GM23248 (cell line): ENCODE results near the gene TRAF5. TPM values are rescaled to one million over a fixed set of nuclear protein-coding genes. Genes with fewer than 3 reads are reported as not detected.

ENCODE experiments used
- DNase-seq: peaks from one replicate; pipeline ENCODE4 v3.0.0-alpha.2; 2015
- H2AFZ ChIP-seq: fragments of 200-600 bp; sonication (generic); 2 replicates; pipeline ENCODE4 v1.6.1; 2016; ENCODE audit warnings: antibody characterized with exemption
- H3F3A ChIP-seq: fragments of 200-600 bp; sonication (generic); 2 replicates; pipeline ENCODE4 v1.6.1; 2016; ENCODE audit warnings: mild to moderate bottlenecking, antibody characterized with exemption, mixed run types; ENCODE audit not compliant: insufficient read depth
- H3K27ac ChIP-seq: fragments of 200-600 bp; sonication (generic); 2 replicates; pipeline ENCODE4 v1.5.1; 2016; ENCODE audit warnings: mild to moderate bottlenecking
- H3K27me3 ChIP-seq: fragments of 200-600 bp; sonication (generic); replicated peaks from 2 replicates; pipeline ENCODE4 v1.6.1; 2016; ENCODE audit warnings: mild to moderate bottlenecking; ENCODE audit not compliant: insufficient read depth
- H3K36me3 ChIP-seq: fragments of 200-600 bp; sonication (generic); 2 replicates; pipeline ENCODE4 v1.6.1; 2016; ENCODE audit warnings: low read depth, mild to moderate bottlenecking
- H3K4me1 ChIP-seq: fragments of 200-600 bp; sonication (generic); 2 replicates; pipeline ENCODE4 v1.6.1; 2016; ENCODE audit warnings: mild to moderate bottlenecking; ENCODE audit not compliant: insufficient read depth
- H3K4me2 ChIP-seq: fragments of 200-600 bp; sonication (generic); one replicate; pipeline ENCODE4 v1.6.1; 2016; ENCODE audit warnings: mild to moderate bottlenecking; ENCODE audit not compliant: unreplicated experiment
- H3K4me3 ChIP-seq: fragments of 200-600 bp; sonication (generic); 2 replicates; pipeline ENCODE4 v1.5.1; 2016; ENCODE audit warnings: mild to moderate bottlenecking
- H3K79me2 ChIP-seq: fragments of 200-600 bp; sonication (generic); 2 replicates; pipeline ENCODE4 v1.6.1; 2016; ENCODE audit warnings: mild to moderate bottlenecking; ENCODE audit not compliant: insufficient read depth
- H3K9ac ChIP-seq: fragments of 200-600 bp; sonication (generic); 2 replicates; pipeline ENCODE4 v1.6.1; 2016; ENCODE audit warnings: mild to moderate bottlenecking
- H3K9me2 ChIP-seq: fragments of 200-600 bp; sonication (generic); 2 replicates; pipeline ENCODE4 v1.6.1; 2016; ENCODE audit warnings: mixed run types, mild to moderate bottlenecking, moderate library complexity; ENCODE audit not compliant: insufficient read depth
- H3K9me3 ChIP-seq: fragments of 200-600 bp; sonication (generic); one replicate; pipeline ENCODE4 v1.6.1; 2017; ENCODE audit warnings: low read depth
- H4K20me1 ChIP-seq: fragments of 200-600 bp; sonication (generic); 2 replicates; pipeline ENCODE4 v1.6.0; 2016; ENCODE audit not compliant: insufficient read depth
- EZH2 ChIP-seq: fragments of 200-600 bp; sonication (generic); IDR thresholded peaks from 2 replicates; pipeline ENCODE4 v1.6.1; 2018; ENCODE audit warnings: antibody characterized with exemption, mild to moderate bottlenecking; ENCODE audit not compliant: insufficient read depth, poor library complexity, severe bottlenecking
- EZH2phosphoT487 ChIP-seq: fragments of 200-600 bp; sonication (generic); IDR thresholded peaks from 2 replicates; pipeline ENCODE4 v1.6.1; 2018; ENCODE audit warnings: antibody characterized with exemption, moderate library complexity, mild to moderate bottlenecking, low read depth; ENCODE audit not compliant: insufficient read depth
- WGBS, 2 experiments: methylation state at CpG; one replicate each; pipeline ENCODE4 v1.1.6; 2015 to 2017; ENCODE audit warnings: low lambda C conversion rate in 2 of 2, low coverage in 1 of 2; ENCODE audit errors: missing lambda C conversion rate in 2 of 2; 5-methylcytosine and 5-hydroxymethylcytosine counted together
- in situ Hi-C: fragments of 300-500 bp; cut with MboI; formaldehyde crosslinking; loops from 2 replicates; pipeline ENCODE4 v1.15.0; 2020
- polyA plus RNA-seq: library from polyadenylated mRNA; unstranded; fragments of >200 nt; fragmentation: Nextera tagmentation; extraction: Ambion mirVana; gene quantifications from 2 replicates; pipeline ENCODE4 v1.2.1, GENCODE V29; 2016
- total RNA-seq: library from RNA; depleted of rRNA; stranded (reverse); fragments of >200 nt; shearing (Covaris generic); gene quantifications from 2 replicates; pipeline ENCODE4 v1.2.3, GENCODE V29; 2014

TRAF5 gene
- total and polyA plus RNA-seq, 2 experiments from 2014 or later: 5.7 to 7.7 TPM

DNA sequence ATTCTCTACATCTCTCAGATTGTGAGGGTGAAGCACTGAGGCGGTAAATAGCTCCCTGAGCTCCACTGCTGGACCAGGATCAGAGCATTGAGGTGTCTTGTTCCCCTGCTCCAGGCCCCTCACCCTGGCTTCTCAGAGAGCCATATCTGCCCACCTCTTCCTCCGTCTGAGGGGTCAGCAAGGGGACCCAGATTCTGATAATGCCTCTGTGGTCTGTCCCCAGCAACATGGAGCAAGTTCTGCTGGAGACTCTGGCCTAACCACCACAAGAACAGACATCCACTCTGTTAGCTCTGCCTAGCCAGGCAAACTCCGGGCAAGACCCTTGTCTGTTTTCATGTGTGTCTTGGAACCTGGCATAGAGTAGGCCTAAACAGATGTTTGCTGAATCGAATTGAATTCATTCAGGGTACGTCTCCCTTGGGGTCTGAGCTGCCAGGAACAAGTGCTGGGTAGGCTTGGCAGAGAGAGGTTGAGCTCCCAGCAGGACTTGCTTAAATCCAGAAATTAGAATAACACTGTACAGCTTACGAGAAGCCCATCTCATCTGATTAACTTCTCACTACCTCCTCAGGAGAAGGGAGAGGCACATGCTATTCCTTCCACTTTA, 2.3 kb downstream of the TRAF5 start:
- H3K4me3 ChIP-seq: no peak overlapping the region
- no peak overlapping the region for H3K4me2 ChIP-seq
- H3K27me3 ChIP-seq: no peaks in the 10 kb centered on the region
- no peak overlapping the region for H3K27ac ChIP-seq
- peaks cover 14% of the 10 kb centered on the region; the same call in 1 of the 2 replicates for H3K4me1 ChIP-seq
- in situ Hi-C loops: loop anchor here (10.0 kb wide), 1 partner anchor 326 kb away; no protein-coding TSS in a partner anchor
- DNase-seq: no peak
- H2AFZ ChIP-seq: no peak overlapping the region
- peaks cover 14% of the 10 kb centered on the region; the same call in 1 of the 2 replicates for H3F3A ChIP-seq
- no peaks in the 10 kb centered on the region for H3K9me3 ChIP-seq
- H3K36me3 ChIP-seq: no peaks in the 10 kb centered on the region
- H3K9ac ChIP-seq: no peak overlapping the region
- no peaks in the 10 kb centered on the region for H3K9me2 ChIP-seq
- no peaks in the 10 kb centered on the region for H4K20me1 ChIP-seq
- TF ChIP-seq EZH2phosphoT487: no peak
- TF ChIP-seq EZH2: no peak
- 78 to 79% methylated on average over 6 of the region's 6 CpGs for WGBS, 2 experiments
- peaks cover 36% of the 10 kb centered on the region for H3K79me2 ChIP-seq

- Histone ChIP-seq H3K9me3 (no peaks in the 10 kb centered on the region), H3K4me2 (no peak overlapping the region), H3K4me3 (no peak overlapping the region), H3K9me2 (no peaks in the 10 kb centered on the region), H4K20me1 (no peaks in the 10 kb centered on the region), H3F3A (peaks cover 14% of the 10 kb centered on the region; the same call in 1 of the 2 replicates), H3K9ac (no peak overlapping the region), H3K27me3 (no peaks in the 10 kb centered on the region), H2AFZ (no peak overlapping the region), H3K36me3 (no peaks in the 10 kb centered on the region), H3K79me2 (peaks cover 43% of the 10 kb centered on the region), H3K27ac (no peak overlapping the region), H3K4me1 (peaks cover 16% of the 10 kb centered on the region; the same call in 1 of the 2 replicates)
- WGBS, 2 experiments: 87 to 95% methylated on average over 4 of the region's 4 CpGs
- in situ Hi-C loops: loop anchor here (10.0 kb wide), 1 partner anchor 325 kb away; no protein-coding TSS in a partner anchor
- no peak for DNase-seq
- TF ChIP-seq EZH2phosphoT487 (no peak), EZH2 (no peak)
Measured at GRCh38 chr1:211329764-211330201, 3.1 kb downstream of the TRAF5 start.

DNA sequence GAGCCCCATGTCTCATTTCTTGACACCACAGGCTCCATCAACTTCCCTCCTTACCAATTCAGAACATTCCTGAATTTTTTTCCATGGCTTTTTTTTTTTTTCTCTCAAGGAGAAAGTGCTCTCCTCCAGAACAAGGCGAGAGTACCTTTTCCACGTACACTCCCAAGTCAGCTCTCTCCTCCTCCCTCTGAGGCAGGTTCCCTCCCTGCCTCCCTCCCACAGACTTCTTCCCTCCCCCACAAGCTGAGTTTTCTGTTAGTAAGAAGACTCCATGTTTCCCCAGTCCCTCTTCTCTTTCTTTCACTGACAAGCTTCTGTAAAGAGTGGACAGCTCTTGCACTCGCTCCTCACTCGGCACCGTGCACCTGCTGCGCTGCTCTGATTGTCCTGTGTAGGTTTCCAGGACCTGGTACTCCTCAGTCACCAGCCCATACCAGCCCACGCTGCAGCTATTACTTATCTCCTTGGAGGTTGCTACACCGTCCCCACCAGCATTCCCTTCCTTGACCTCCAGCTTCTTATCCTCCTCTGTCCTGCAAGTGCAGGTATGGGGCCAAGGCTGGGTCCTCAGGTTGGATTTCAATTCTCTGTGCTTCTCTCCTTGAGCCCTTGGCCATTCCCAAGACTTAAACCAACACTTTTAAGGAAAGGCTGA, 3.8 kb downstream of the TRAF5 start:
- Histone ChIP-seq H3K27me3 (no peaks in the 10 kb centered on the region), H3K4me1 (peaks cover 19% of the 10 kb centered on the region; the same call in 1 of the 2 replicates), H2AFZ (no peak overlapping the region), H3K9me3 (no peaks in the 10 kb centered on the region), H3K79me2 (peaks cover 47% of the 10 kb centered on the region), H4K20me1 (no peaks in the 10 kb centered on the region), H3K4me3 (no peak overlapping the region), H3K9ac (no peak overlapping the region), H3K9me2 (no peaks in the 10 kb centered on the region), H3K4me2 (no peak overlapping the region), H3K36me3 (no peaks in the 10 kb centered on the region), H3F3A (peaks cover 14% of the 10 kb centered on the region; the same call in 1 of the 2 replicates), H3K27ac (no peak overlapping the region)
- no peak for TF ChIP-seq EZH2
- TF ChIP-seq EZH2phosphoT487: no peak
- no peak for DNase-seq
- in situ Hi-C loops: no loop called here
- 96 to 100% methylated on average over 8 of the region's 8 CpGs for WGBS, 2 experiments

DNA sequence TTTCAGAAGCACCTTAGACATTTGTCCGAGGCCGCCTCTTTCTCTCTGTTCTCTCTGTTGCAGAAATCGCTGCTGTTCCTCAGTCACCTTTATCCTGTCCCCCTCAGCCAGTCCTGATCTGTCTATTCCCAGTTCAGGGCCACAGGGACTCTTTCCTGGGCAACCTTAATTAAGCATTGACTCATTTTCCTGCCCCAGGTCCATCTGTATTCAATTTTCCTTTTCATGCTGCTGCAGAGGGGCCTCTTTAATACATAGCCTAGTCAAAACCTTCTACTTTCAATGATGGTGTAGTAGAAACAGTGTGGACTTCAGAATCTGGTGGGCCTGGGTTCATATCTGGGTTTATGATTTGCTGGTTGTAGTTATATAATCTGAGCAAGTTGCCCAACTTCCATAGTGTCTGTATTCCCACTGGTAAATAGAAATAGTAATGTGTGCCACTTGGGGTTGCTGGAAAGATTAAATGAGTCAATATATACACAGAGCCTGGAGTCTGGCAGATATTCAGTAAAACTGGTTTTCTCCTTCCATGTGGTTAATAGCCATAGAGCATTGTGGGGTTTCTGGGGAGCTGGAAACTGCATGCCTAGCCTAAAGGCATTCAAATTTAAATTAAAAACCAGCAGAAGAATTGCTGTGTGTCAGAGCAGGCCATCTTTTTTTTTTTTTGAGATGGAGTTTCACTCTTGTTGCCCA, 4.5 kb downstream of the TRAF5 start:
- in situ Hi-C loops: no loop called here

More for the DNA sequence above, 4.5 kb downstream of the TRAF5 start:
- H3K9ac ChIP-seq: no peak overlapping the region
- DNase-seq: peak; percentile 77
- WGBS, 2 experiments: 94 to 100% methylated on average over 3 of the region's 3 CpGs
- H3K79me2 ChIP-seq: peaks cover 52% of the 10 kb centered on the region
- H3F3A ChIP-seq: peaks cover 14% of the 10 kb centered on the region; the same call in 1 of the 2 replicates
- no peaks in the 10 kb centered on the region for H3K9me3 ChIP-seq
- H3K9me2 ChIP-seq: no peaks in the 10 kb centered on the region
- H3K27ac ChIP-seq: no peak overlapping the region
- H4K20me1 ChIP-seq: no peaks in the 10 kb centered on the region
- H3K4me1 ChIP-seq: peaks cover 19% of the 10 kb centered on the region; the same call in 1 of the 2 replicates
- peak overlapping the region; percentile 43 for H3K4me2 ChIP-seq
- H3K4me3 ChIP-seq: no peak overlapping the region
- TF ChIP-seq EZH2: no peak
- TF ChIP-seq EZH2phosphoT487: no peak
- no peak overlapping the region for H2AFZ ChIP-seq
- H3K27me3 ChIP-seq: no peaks in the 10 kb centered on the region
- no peaks in the 10 kb centered on the region for H3K36me3 ChIP-seq
